Glutamatergic neuron (in vitro differentiated cells): ENCODE results near the gene KSR1. TPM values are rescaled to one million over a fixed set of nuclear protein-coding genes. Genes with fewer than 3 reads are reported as not detected.
"Not testable (repeated sequence)": the region's sequence is repeated elsewhere in the genome, so short reads cannot be mapped to it uniquely, and the experiment has no call there.

Experiments used
- DNase-seq: peaks from one replicate; pipeline ENCODE4 v3.0.0; 2022
- H3K27ac Mint-ChIP-seq: one replicate; pipeline ENCODE4 v1.8.0; 2020; ENCODE audit warnings: mild to moderate bottlenecking, mixed read lengths, inconsistent platforms; ENCODE audit not compliant: unreplicated experiment
- H3K27me3 Mint-ChIP-seq: one replicate; pipeline ENCODE4 v1.8.0; 2020; ENCODE audit warnings: mild to moderate bottlenecking, moderate library complexity, mixed read lengths, inconsistent platforms; ENCODE audit not compliant: unreplicated experiment
- H3K36me3 Mint-ChIP-seq: one replicate; pipeline ENCODE4 v1.8.0; 2020; ENCODE audit warnings: mild to moderate bottlenecking, mixed read lengths, inconsistent platforms; ENCODE audit not compliant: unreplicated experiment
- H3K4me1 Mint-ChIP-seq: one replicate; pipeline ENCODE4 v1.8.0; 2020; ENCODE audit warnings: mild to moderate bottlenecking, low read depth, mixed read lengths, inconsistent platforms; ENCODE audit not compliant: unreplicated experiment
- H3K4me3 Mint-ChIP-seq: one replicate; pipeline ENCODE4 v1.8.0; 2020; ENCODE audit warnings: mild to moderate bottlenecking, mixed read lengths, inconsistent platforms; ENCODE audit not compliant: unreplicated experiment
- H3K9me3 Mint-ChIP-seq: one replicate; pipeline ENCODE4 v1.8.0; 2020; ENCODE audit warnings: mild to moderate bottlenecking, moderate library complexity, mixed read lengths, inconsistent platforms; ENCODE audit not compliant: unreplicated experiment
- total RNA-seq: library from RNA; stranded (reverse); fragmentation: NEBNext Ultra II Directional; extraction: Animal tissue kit (Norgen Biotek cat#: 25700); gene quantifications from one replicate; pipeline ENCODE4 v1.2.1, GENCODE V29; 2021; ENCODE audit not compliant: unreplicated experiment
- TF ChIP-seq, protein P1 (sequence below): fragments of 200-600 bp; sonication (generic); IDR thresholded peaks from one replicate; pipeline ENCODE4 v1.5.0; 2021; ENCODE audit not compliant: partially characterized antibody, unreplicated experiment

KSR1 gene
- total RNA-seq, 1 donor from 2014 or later, result 203 TPM

DNA sequence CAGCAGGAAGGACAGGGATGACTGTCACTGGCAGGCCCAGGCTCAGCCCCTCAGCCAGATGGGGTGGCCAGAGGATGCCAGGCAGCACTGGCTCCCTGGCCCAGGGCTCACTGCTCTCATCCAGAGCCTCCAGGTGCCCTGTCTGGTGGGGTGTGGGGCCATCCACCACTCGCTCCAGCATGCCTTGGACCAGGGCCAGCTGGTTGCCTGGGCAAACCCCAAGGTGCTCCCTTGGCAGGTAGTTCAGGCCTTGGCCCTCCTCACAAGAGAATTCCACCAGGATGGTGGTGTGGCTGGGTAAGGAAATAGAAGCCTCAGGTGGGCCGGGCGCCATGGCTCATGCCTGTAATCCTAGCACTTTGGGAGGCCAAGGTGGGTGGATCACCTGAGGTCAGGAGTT lies 204.2 kb downstream of the KSR1 start:
- Mint-ChIP-seq H3K36me3 (no peaks in the 10 kb centered on the region), H3K4me3 (no peak overlapping the region), H3K27ac (no peak overlapping the region), H3K9me3 (peaks cover 2% of the 10 kb centered on the region), H3K4me1 (no peaks in the 10 kb centered on the region), H3K27me3 (peaks cover 3% of the 10 kb centered on the region)
- TF ChIP-seq, protein P1, sequence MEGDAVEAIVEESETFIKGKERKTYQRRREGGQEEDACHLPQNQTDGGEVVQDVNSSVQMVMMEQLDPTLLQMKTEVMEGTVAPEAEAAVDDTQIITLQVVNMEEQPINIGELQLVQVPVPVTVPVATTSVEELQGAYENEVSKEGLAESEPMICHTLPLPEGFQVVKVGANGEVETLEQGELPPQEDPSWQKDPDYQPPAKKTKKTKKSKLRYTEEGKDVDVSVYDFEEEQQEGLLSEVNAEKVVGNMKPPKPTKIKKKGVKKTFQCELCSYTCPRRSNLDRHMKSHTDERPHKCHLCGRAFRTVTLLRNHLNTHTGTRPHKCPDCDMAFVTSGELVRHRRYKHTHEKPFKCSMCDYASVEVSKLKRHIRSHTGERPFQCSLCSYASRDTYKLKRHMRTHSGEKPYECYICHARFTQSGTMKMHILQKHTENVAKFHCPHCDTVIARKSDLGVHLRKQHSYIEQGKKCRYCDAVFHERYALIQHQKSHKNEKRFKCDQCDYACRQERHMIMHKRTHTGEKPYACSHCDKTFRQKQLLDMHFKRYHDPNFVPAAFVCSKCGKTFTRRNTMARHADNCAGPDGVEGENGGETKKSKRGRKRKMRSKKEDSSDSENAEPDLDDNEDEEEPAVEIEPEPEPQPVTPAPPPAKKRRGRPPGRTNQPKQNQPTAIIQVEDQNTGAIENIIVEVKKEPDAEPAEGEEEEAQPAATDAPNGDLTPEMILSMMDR, result no peak
- DNase-seq, result peak; percentile 3

DNA sequence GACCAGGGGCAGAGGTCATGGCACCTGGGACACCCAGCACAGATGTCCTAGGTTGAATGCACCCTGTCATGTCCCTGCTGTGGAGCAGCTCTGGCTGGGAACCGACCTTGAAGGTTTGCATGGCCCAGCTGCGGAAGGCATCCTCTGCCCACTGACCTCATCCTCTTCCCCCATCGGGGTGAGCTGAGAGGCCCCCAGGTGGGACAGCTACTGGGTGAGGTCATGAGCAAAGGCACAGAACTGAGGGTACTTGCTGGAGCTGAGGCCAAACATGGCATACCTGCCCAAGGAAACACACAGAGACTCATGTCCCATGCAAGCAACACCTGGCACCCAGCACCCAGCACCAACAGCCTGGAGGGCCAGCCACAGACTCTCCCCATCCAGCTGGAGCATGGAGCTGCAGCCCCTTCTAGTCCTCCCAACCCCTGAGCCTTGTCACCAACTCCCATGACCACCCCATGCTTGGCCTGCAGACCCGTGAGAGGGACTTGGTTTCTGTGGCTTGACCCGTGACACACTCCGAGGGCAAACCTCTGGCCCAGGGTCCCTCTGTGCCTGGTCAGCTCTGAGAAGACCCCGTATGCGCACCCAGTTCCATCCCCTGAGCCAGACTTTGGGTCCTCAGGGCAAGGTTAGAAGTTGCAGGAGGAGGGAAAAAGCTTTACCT lies 207.8 kb downstream of the KSR1 start:
- Mint-ChIP-seq H3K9me3 (peaks cover 4% of the 10 kb centered on the region), H3K27me3 (peaks cover 3% of the 10 kb centered on the region), H3K27ac (no peak overlapping the region), H3K4me1 (no peaks in the 10 kb centered on the region), H3K36me3 (no peaks in the 10 kb centered on the region), H3K4me3 (no peak overlapping the region)
- DNase-seq, result no peak
- TF ChIP-seq, protein P1, result no peak

DNA sequence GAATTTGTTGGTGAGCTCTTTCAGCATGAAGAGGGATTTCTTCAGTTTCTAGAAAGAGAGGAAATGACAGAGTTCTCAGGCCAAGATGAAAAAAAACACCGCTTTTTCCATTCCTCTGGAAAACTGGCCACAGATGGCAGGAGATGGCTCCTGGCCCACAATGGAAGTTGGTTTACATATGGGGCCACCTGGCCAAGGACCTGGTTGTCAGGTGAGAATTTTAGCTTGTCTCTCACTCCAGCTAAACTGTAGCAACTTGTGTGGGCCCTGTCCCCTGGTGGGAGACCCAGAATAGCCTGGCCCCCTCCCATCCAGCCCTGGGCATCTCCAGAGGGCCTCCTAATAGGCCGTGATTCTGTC lies 208.3 kb downstream of the KSR1 start:
- H3K27ac Mint-ChIP-seq, result no peak overlapping the region
- DNase-seq, result no peak
- peaks cover 5% of the 10 kb centered on the region for H3K9me3 Mint-ChIP-seq
- TF ChIP-seq, protein P1, result no peak
- peaks cover 3% of the 10 kb centered on the region for H3K27me3 Mint-ChIP-seq
- H3K4me3 Mint-ChIP-seq, result no peak overlapping the region
- H3K36me3 Mint-ChIP-seq, result no peaks in the 10 kb centered on the region
- H3K4me1 Mint-ChIP-seq, result no peaks in the 10 kb centered on the region

DNA sequence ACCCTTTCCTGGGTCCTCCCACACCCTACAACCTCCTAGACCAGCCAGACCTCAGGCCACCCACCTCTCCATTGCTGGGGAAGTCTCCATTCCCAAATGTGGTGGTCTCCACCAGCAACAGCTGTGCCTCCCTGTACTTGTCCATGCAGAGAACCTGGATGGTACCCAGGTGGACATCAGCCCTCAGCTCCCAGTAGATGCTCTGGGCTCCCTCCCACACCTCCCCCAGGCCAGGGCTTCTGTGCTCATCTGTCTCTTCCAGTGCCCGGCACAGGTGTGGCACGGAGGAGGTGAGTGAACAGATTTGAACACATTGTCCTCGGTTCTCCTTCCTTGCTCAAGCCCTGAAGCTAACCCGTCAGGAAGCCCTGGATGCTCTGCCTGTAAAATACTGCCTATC lies 209.3 kb downstream of the KSR1 start:
- H3K36me3 Mint-ChIP-seq, result no peaks in the 10 kb centered on the region
- TF ChIP-seq, protein P1, result no peak
- no peak for DNase-seq
- H3K9me3 Mint-ChIP-seq, result peaks cover 5% of the 10 kb centered on the region
- H3K4me1 Mint-ChIP-seq, result no peaks in the 10 kb centered on the region
- no peak overlapping the region for H3K27ac Mint-ChIP-seq
- H3K27me3 Mint-ChIP-seq, result peaks cover 3% of the 10 kb centered on the region
- H3K4me3 Mint-ChIP-seq, result no peak overlapping the region

DNA sequence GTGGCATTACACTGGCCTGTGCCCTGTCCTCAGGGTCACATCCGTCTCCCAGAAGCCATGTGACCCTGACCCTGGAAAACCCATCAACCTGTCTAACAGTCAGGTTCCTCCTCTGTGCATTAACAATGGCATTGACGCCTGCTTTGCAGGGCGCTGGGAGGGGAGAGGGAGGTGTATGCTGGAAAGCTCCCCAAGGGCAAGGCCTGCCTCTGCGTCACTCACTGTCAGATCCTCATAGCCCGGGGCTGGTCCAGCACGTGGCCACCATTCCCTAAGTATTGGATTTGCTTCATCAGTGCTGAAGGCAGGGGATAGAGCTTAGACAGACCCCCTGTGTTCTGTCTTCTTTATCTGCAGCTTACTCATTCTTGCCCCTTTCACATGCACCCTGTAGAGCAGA lies 210.0 kb downstream of the KSR1 start:
- not testable (repeated sequence) for H3K27ac Mint-ChIP-seq, H3K27me3 Mint-ChIP-seq, H3K4me1 Mint-ChIP-seq, H3K4me3 Mint-ChIP-seq, H3K36me3 Mint-ChIP-seq, H3K9me3 Mint-ChIP-seq
- DNase-seq, result peak; percentile 6
